Measurements from ENCODE around the gene GORASP2.
A peak's percentile ranks its signal among the peaks of the same experiment; 100 is the strongest.

The GORASP2 gene

GRCh38 chr2:170975943-170976270 is 46.9 kb downstream of the GORASP2 start:
- TF ChIP-seq, protein P1, sequence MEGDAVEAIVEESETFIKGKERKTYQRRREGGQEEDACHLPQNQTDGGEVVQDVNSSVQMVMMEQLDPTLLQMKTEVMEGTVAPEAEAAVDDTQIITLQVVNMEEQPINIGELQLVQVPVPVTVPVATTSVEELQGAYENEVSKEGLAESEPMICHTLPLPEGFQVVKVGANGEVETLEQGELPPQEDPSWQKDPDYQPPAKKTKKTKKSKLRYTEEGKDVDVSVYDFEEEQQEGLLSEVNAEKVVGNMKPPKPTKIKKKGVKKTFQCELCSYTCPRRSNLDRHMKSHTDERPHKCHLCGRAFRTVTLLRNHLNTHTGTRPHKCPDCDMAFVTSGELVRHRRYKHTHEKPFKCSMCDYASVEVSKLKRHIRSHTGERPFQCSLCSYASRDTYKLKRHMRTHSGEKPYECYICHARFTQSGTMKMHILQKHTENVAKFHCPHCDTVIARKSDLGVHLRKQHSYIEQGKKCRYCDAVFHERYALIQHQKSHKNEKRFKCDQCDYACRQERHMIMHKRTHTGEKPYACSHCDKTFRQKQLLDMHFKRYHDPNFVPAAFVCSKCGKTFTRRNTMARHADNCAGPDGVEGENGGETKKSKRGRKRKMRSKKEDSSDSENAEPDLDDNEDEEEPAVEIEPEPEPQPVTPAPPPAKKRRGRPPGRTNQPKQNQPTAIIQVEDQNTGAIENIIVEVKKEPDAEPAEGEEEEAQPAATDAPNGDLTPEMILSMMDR (conservative IDR thresholded peaks at IDR 0.05; ENCODE audit: low read depth, low read length) = no peak
- H3K4me3 ChIP-seq (ENCODE audit: low read length) = no peak overlapping the region
- no peak for DNase-seq (ENCODE audit: low read depth)

DNA sequence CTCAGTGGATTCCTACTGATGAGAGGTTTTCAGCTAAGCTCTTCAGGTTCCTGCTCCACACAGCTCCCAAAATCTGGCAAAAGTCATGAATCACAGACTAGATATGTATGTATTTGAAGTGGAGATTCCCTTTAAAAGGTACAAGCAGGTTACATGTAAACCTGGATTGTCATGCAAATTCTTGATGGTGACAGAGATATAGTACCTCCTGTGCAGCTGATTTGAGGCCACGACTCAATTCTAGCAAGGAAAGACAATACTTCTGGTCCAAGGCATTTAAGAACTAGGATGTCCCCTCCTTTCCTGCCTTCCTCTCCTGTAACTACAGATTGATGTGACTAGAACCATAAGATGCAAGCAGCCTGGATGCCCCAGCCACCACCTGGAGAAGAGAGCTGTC is 55.0 kb downstream of the GORASP2 start:
- DNase-seq (ENCODE audit: low read depth) = no peak
- no peak overlapping the region for H3K4me3 ChIP-seq (ENCODE audit: low read length)
- TF ChIP-seq, protein P1 (conservative IDR thresholded peaks at IDR 0.05; ENCODE audit: low read depth, low read length) = no peak

GRCh38 chr2:170985407-170985806 is 56.4 kb downstream of the GORASP2 start:
- no peak for DNase-seq (ENCODE audit: low read depth)
- H3K4me3 ChIP-seq (ENCODE audit: low read length) = no peak overlapping the region
- TF ChIP-seq, protein P1 (conservative IDR thresholded peaks at IDR 0.05; ENCODE audit: low read depth, low read length) = no peak

GRCh38 chr2:170986566-170987258 is 57.7 kb downstream of the GORASP2 start:
- H3K4me3 ChIP-seq (ENCODE audit: low read length) = no peak overlapping the region
- DNase-seq (ENCODE audit: low read depth) = no peak
- TF ChIP-seq, protein P1 (conservative IDR thresholded peaks at IDR 0.05; ENCODE audit: low read depth, low read length) = no peak

DNA sequence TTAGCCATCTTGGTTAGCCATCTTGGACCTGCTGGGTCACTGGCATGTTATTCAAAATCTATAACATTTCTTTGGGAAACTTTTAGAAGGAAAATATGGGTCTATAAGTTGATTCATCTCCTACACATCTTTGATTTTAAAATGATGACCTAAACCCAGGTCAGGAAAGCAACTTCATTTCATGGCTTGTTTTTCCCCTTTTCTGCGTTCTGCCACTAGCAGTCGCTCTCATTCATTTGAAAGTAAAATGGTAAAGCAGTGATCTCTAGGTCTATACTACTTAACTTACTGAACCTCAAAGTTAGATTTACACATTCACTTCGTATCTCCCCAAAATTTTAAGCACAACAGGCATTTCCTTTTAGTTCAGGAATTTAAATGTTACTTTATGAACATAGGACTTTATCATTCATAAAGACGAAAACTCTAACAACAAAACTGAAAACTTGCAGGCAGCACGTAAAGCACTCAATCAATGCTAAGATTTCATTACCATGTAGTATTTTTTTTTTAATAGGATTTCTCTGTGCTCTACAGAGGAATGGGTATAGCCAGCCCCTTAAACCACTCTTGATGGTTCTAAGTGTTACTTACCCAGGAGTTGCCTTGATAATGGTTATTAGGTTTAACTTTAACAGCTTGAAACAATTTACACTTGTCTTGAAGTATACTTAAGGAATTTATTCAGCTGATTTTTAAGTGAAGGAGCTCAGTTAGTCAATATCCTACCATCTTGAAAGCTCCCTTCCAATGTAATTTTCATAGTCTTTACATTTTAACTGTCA is 62.5 kb downstream of the GORASP2 start:
- TF ChIP-seq, protein P1 (conservative IDR thresholded peaks at IDR 0.05; ENCODE audit: low read depth, low read length) = no peak
- no peak overlapping the region for H3K4me3 ChIP-seq (ENCODE audit: low read length)
- DNase-seq (ENCODE audit: low read depth) = no peak

- H3K4me3 ChIP-seq (ENCODE audit: low read length) = no peak overlapping the region
- DNase-seq (ENCODE audit: low read depth) = no peak
- TF ChIP-seq, protein P1 (conservative IDR thresholded peaks at IDR 0.05; ENCODE audit: low read depth, low read length) = peak; percentile 18
Measured at GRCh38 chr2:170996316-170996715, 67.3 kb downstream of the GORASP2 start.
